Epithelial cell of proximal tubule (primary cell): Measurements from ENCODE around the gene LRP2BP. TPM values are rescaled to one million over a fixed set of nuclear protein-coding genes. Genes with fewer than 3 reads are reported as not detected.

Experiments
- DNase-seq: peaks from one replicate; pipeline ENCODE4 v3.0.0-alpha.2; 2011; ENCODE audit warnings: low read depth
- H3K4me3 ChIP-seq: 2 replicates; pipeline ENCODE4 v1.5.1; 2011; ENCODE audit warnings: low read depth, mild to moderate bottlenecking, low read length
- total RNA-seq: library from RNA; depleted of rRNA; stranded (reverse); fragments of >200 nt; gene quantifications from 2 replicates; pipeline ENCODE4 v1.2.3, GENCODE V29; 2015
- TF ChIP-seq, protein P1 (sequence below): conservative IDR thresholded peaks from 2 replicates; pipeline ENCODE4 v1.5.1; 2012; ENCODE audit warnings: low read depth, mild to moderate bottlenecking, low read length

Gene LRP2BP
- total RNA-seq, 1 donor from 2014 or later = 0.06 TPM

DNA sequence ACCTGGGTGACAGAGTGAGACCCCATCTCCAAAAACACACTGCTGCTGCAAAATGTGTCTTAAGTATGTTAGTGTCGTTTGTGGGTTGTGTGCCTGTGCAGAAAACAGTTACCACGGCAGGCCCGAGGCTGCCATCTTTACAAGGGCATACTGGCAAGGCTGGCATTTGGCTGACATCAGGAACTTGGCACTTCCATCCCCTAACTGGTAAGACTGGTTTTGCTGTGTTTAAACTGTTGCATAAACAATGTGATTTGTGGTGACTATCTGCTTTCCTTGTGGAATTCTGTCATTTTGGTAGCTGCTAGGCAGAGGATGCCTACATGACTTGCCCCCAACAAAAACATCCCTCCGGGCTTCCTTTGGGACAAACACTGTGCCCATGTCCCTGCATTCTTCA lies 12.3 kb downstream of the LRP2BP start:
- TF ChIP-seq, protein P1, sequence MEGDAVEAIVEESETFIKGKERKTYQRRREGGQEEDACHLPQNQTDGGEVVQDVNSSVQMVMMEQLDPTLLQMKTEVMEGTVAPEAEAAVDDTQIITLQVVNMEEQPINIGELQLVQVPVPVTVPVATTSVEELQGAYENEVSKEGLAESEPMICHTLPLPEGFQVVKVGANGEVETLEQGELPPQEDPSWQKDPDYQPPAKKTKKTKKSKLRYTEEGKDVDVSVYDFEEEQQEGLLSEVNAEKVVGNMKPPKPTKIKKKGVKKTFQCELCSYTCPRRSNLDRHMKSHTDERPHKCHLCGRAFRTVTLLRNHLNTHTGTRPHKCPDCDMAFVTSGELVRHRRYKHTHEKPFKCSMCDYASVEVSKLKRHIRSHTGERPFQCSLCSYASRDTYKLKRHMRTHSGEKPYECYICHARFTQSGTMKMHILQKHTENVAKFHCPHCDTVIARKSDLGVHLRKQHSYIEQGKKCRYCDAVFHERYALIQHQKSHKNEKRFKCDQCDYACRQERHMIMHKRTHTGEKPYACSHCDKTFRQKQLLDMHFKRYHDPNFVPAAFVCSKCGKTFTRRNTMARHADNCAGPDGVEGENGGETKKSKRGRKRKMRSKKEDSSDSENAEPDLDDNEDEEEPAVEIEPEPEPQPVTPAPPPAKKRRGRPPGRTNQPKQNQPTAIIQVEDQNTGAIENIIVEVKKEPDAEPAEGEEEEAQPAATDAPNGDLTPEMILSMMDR = no peak
- no peak overlapping the region for H3K4me3 ChIP-seq
- DNase-seq = no peak

DNA sequence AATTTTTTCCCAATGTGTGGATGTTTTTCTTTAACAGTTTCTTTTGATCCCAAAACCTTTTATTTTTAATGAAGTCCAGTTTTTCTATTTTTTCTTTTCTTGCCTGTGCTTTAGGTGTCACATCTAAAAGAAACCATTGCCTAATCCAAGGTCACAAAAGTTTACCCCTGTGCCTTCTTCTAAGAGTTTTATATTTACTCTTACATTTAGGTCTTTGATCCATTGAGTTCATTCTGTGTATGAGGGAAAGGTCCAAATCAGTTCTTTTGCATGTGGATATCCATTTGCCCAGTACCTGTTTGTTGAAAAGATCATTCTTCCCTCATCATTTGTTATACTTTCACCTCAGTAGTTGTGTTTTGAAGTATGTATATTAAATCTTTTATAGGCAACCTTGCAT lies 13.0 kb downstream of the LRP2BP start:
- DNase-seq = no peak
- TF ChIP-seq, protein P1 = no peak
- no peak overlapping the region for H3K4me3 ChIP-seq

DNA sequence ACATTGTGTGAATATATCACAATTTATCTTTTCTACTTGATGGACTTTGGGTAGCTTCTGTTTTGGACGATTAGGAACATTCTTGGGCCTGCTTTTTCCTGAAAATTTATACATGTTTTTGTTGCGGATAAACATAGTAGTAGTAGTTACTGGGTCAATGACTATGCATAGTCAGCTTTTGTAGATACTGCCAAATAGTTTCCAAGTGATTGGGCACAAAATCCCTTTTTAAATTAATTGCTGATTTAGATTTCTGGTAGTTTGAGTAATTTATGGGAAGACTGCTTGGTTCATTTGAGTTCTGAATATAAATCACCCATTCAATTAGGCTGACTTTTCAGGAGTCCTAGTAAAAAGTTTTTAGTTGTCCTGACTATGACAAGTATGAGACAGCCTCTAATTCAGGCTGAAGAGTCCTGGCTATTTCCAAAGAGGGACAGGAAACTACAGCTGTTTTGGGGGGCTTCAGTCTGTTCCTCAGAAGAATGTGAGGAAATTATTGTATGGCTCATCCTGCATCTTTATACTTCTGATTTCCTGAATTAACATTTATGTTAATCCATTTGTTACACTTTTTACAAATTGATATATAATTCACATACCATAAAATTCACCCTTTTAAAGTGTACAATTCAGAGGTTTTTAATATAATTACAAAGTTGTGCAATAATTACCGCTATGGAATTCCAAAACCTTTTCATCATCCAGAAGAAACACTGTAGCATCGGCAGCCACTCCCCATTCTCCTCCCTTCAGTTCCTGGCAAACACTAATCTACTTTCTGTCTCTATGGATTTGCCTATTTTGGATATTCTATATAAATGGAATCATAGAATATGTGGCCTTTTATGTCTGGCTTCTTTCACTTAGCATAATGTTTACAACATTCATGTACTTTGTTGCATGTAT lies 14.2 kb downstream of the LRP2BP start:
- H3K4me3 ChIP-seq = no peak overlapping the region
- TF ChIP-seq, protein P1 = no peak
- DNase-seq = no peak

DNA sequence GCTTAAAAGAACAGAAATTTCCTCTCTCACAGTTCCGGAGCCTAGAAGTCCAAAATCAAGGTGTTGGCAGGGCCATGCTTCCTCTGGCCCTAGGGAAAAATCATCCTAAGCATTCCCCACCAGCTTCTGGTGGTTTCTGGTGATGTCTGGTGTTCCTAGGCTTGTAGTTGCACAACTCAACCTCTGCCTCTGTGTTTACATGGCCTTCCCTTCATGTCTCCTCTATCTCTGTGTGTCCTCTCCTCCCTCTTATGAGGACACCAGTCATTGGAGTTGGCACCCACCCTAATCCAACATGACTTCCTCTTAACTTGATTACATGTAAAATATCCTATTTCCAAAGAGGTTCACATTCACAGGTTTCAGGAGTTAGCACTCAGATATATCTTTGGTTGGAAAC lies 15.4 kb downstream of the LRP2BP start:
- TF ChIP-seq, protein P1 = no peak
- DNase-seq = no peak
- H3K4me3 ChIP-seq = no peak overlapping the region

DNA sequence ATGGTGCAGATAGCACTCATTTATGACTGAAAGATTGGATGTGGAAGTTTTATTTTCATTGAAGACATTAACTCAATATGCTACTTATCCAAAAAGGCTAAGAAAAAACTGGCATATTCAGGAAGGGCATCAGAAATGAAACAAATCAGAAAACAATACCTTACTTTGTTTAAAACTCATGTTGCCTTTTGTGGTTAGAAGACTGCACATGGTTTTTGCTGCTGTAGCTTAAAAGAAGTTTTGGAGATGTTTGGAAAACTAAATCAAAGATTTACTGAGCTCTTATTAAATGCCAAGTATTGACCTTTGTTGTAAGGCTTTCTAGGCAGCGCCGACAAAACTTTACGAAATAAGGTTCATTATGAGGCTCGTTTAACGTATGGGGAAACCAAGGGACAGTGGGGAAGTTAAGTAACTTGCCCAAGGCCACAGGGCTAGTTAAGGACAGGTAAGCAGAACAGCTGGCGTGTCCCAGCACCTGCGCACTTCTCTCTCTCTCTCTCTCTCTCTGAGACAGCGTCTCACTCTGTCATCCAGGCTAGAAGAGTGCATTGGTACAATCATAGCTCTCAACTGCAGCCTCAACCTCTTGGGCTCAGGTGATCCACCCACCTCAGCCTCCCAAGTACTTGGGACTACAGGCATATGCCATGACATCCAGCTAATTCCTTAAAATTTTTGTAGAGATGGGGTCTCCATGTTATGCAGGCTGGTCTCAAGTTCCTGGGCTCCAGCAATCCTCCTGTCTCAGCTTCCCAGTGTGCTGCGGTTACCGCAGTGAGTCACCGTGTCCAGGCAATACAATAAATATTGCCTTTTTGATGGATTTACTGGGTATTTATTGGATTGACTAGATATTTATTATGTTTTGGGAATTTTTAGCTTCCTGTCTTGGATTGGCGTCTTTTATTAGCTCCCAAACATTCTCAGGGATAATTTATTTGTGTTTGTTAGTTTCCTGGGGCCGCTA lies 16.1 kb downstream of the LRP2BP start:
- TF ChIP-seq, protein P1 = no peak
- H3K4me3 ChIP-seq = no peak overlapping the region
- no peak for DNase-seq

DNA sequence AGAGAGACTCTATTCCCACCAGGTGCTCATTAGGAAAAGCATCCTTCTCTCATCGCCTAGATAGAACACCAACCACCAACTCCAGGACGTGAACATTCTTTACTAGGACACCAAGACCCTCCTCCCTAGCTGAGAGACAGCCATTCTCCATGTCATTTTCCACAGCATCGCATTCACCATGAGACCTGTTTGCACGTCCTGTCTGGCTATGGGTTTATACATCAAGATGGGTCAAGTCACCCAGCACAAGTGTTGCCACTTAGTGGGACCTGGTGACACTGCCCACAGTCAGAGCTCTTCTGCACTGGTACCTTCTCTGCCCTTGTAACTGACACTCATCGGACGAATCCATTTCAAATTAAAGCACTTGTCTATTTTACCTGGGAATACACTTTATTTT lies 17.5 kb downstream of the LRP2BP start:
- H3K4me3 ChIP-seq = no peak overlapping the region
- TF ChIP-seq, protein P1 = no peak
- DNase-seq = no peak
